HS-27A (cell line): ENCODE measurements around the gene NACAD.
A peak's percentile ranks its signal among the peaks of the same experiment; 100 is the strongest.
"Not testable (repeated sequence)": the region's sequence is repeated elsewhere in the genome, so short reads cannot be mapped to it uniquely, and the experiment has no call there.

Experiments
- DNase-seq: peaks from one replicate; pipeline ENCODE4 v3.0.0-alpha.2; 2012; ENCODE audit warnings: low read depth, missing footprints

Gene NACAD

GRCh38 chr7:45114257-45114656, 25.5 kb upstream of the NACAD start:
- not testable (repeated sequence) for DNase-seq

GRCh38 chr7:45112648-45113047, 23.9 kb upstream of the NACAD start:
- no peak for DNase-seq

- DNase-seq = peak; percentile 68
Observed at GRCh38 chr7:45111298-45112223, 22.8 kb upstream of the NACAD start, which contains the start of gene TBRG4. Gene TBRG4 (minus strand): TSS chr7:45111697. CDS start chr7:45109237, 2,460 bp downstream.

GRCh38 chr7:45108863-45109262, 20.1 kb upstream of the NACAD start:
- DNase-seq = no peak

- DNase-seq = no peak
Observed at GRCh38 chr7:45107356-45107755, 18.6 kb upstream of the NACAD start.

GRCh38 chr7:45106820-45107219, 18.1 kb upstream of the NACAD start:
- no peak for DNase-seq

GRCh38 chr7:45105588-45106188, 16.9 kb upstream of the NACAD start:
- no peak for DNase-seq

GRCh38 chr7:45104844-45105587, 16.2 kb upstream of the NACAD start:
- DNase-seq = no peak

DNA sequence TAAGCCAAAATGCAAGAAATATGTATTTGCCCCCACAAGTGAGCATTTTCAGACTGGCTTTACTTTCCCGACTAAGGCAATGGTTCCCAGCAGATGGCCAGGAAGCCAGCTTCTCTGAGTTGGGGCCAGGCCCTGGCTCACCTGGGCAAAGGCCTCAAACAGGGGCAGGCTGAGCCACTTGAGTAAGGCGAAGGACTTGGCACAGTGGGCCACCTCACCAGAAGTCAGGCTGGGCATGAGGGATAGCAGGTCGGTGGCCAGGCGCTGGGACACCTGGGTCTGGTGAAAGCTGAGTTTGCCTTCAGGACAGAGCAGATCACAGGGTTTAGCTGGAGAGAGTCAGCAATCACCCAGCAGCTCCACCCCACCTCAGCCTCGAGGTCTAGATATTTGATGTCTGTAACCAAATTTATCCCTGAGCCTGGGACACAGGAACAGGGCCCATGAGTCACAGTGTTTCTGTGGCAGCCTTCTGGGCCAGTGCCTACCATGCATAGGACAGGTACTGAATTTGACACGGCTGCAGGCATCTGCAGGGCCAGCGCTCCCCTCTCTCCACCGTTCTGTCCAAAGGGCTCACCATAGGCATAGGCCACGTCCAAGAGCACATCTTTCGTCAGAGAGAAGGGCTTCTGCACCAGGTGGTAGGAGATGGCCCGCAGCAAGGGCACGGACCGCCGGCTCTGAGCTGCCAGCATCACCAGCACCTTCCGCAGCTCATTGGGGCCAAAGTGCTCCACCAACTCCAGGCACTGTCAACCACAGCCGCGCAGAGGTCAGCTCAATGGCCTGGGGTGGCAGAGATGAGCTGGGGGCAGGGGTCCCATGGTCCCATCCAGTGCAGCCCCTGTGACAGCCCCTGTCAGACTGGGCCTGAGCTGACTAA, 15.4 kb upstream of the NACAD start:
- DNase-seq = no peak

GRCh38 chr7:45102785-45103712, 14.3 kb upstream of the NACAD start:
- DNase-seq = no peak

DNA sequence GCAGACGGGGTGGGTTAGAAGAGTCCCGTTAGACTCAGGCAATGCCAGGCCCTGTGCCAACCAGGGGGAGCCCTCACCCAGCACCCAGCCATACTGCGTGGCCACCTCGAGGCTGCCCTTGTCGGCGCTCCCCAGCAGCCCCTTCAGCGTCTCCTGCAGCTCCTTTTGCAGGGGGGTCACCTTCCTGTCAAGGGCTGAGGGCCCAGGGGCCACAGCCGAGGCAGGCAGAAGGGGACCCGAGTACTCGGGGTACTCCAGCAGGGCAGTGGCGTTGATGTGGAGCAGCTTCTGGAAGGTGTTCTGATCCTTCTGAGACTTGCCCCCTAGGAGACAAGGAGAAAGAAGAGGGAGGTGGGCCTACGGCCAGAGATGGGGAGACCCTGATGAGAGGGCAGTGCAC, 13.0 kb upstream of the NACAD start:
- DNase-seq = no peak

DNA sequence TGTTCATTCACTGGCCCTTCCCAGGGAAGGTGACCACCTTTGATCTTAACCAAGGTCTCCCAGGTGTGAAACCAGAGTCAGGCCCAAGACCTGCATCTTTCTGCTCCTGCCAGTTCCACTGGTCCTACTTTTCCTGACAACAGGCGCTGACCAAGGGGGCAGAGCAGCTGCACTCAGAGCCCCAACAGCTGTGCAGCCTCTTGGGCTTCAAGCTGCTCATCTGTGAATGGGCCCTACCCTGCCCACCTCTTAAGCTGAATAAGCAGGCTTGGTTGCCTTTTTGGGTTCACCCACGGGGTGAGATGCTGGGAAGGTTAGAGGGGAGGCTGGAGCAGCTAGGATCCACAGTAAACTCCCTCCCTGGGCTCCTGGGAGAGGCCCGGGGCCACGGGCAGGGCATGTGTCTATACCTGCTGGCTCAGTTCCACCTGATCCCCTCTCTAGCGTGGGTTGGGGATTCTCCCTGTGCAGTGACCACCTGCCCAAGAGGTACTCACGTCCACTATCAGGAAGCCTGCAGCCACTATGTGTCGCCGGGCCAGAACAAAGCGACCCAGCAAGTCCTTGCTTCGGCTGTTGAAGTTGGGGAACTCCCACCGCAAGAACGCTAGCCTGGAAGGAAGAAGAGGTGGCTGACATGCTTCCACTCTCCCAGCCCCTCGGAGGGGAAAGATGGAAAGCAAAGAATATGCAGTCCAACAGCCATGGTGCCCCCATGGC, 12.2 kb upstream of the NACAD start:
- DNase-seq = no peak

DNA sequence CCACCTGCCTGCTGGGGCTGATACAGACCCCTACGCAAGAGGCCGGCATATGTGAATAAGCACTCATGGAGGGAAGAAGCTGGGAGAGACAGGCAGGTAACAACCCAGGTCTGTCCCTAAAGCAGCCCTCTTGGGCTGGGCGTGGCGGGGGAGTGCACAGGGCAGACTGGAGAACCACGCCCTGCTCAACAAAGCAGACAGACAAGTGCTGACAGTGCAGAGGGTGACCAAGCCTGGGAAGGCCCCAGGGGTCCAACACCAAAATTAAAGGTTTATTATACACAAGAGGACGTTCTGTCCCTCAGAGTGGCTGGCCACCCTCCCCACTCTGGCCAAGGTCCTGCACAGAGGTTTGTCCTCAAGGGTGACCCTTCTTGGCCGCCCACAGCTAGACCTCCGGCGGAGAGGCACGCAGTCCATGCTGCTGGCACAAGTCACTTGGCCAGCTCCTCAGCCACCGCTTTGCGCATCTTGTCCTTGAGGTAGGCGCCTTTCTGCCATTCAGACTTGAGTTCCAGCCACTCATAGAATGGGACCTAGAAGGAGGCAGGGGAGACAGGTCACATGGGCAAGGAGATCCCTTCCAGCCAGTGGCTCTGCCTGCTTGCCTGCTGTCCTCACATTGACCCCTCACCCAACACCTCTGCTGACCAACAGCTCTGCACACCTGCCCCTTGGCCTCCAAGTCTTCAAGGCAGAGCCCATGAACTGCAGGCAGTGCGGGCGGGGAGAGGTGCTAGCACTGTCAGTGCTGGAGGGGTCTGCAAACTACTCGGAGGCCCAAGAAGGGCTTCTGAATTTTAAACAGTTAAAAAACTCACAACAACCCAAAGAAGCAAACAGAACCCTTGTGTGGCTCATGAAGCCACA, 11.4 kb upstream of the NACAD start:
- DNase-seq = no peak

DNA sequence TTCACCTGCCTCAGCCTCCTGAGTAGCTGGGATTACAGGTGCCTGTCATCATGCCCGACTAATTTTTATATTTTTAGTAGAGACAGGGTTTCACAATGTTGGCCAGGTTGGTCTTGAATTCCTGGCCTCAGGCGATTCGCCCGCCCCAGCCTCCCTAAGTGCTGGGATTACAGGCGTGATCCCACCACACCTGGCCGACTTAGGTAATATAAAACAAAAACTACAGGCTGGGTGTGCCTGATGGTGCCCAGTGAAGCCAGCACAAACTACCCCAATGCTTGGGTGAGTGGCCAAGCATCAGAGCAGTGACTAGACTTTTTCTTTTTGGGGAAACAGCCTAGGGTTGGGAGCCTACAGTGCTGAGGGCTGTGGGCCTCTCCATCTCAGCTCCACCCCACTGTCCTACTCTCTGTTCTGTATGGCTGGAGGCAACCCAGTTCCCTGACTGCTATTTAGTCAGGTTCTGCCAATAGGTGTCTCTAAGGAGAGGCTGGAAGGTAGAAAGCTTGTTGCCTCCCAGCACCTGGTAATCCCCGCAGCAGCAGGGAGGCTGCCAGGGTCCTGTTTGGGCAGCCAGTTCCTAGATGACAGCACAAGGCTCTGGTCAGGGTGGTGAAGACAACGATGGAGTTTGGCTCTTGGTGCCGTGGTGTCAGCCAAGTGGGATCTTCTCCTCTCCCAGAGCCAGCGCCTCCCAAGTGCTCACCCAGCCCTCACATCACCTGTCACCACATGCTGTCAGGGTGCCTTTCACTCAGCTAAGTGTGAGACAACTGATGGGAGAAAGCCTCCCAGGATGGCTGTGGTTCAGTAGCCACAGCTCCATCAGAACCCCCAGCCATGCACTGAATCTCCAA, 10.4 kb upstream of the NACAD start:
- DNase-seq = no peak

GRCh38 chr7:45092931-45093235, 4.1 kb upstream of the NACAD start:
- DNase-seq = no peak

- DNase-seq = no peak
Observed at GRCh38 chr7:45092100-45092930, 3.5 kb upstream of the NACAD start.

- no peak for DNase-seq
Observed at GRCh38 chr7:45089341-45089891, 647 bp upstream of the NACAD start.
